AG10803 (cell line): ENCODE measurements around the gene TECPR2.
"Not testable (repeated sequence)": the region's sequence is repeated elsewhere in the genome, so short reads cannot be mapped to it uniquely, and the experiment has no call there.

Experiments used
- DNase-seq: peaks from one replicate; pipeline ENCODE4 v3.0.0; 2010; ENCODE audit warnings: low read depth
- H3K4me3 ChIP-seq: 2 replicates; pipeline ENCODE4 v1.5.1; 2011; ENCODE audit warnings: mild to moderate bottlenecking, low read length, control low read depth
- TF ChIP-seq, protein P1 (sequence below): conservative IDR thresholded peaks from 2 replicates; pipeline ENCODE4 v1.5.1; 2011; ENCODE audit warnings: mild to moderate bottlenecking, low read length, control low read depth, inconsistent platforms

TECPR2 gene

DNA sequence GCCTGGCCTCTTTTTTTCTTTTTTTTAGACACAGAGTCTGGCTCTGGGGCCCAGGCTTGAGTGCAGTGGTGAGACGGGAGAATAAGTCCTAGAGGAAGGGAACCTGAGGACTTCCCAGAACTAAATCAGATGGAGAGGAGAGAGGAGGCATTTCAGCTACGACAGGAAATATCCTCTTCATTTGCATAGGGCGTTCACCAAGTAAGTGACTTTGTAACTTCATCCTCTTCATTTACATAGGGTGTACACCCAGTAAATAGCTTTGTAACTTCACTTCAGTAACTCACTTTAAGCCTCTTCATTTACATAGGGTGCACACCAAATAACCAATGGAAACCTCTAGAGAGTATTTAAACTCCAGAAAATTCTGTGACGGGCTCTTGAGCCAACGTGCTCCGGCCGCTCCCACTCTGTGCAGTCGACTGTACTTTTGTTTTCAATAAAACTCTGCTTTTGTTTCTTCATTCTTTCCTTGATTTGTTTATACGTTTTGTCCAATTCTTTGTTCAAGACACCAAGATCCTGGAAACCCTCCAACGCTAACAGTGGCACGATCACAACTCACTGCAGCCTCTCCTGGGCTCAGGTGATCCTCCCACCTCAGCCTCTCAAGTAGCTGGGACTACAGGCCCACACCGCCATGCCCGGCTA lies 168.2 kb downstream of the TECPR2 start:
- no peak overlapping the region for H3K4me3 ChIP-seq
- TF ChIP-seq, protein P1, sequence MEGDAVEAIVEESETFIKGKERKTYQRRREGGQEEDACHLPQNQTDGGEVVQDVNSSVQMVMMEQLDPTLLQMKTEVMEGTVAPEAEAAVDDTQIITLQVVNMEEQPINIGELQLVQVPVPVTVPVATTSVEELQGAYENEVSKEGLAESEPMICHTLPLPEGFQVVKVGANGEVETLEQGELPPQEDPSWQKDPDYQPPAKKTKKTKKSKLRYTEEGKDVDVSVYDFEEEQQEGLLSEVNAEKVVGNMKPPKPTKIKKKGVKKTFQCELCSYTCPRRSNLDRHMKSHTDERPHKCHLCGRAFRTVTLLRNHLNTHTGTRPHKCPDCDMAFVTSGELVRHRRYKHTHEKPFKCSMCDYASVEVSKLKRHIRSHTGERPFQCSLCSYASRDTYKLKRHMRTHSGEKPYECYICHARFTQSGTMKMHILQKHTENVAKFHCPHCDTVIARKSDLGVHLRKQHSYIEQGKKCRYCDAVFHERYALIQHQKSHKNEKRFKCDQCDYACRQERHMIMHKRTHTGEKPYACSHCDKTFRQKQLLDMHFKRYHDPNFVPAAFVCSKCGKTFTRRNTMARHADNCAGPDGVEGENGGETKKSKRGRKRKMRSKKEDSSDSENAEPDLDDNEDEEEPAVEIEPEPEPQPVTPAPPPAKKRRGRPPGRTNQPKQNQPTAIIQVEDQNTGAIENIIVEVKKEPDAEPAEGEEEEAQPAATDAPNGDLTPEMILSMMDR: no peak
- DNase-seq: no peak

DNA sequence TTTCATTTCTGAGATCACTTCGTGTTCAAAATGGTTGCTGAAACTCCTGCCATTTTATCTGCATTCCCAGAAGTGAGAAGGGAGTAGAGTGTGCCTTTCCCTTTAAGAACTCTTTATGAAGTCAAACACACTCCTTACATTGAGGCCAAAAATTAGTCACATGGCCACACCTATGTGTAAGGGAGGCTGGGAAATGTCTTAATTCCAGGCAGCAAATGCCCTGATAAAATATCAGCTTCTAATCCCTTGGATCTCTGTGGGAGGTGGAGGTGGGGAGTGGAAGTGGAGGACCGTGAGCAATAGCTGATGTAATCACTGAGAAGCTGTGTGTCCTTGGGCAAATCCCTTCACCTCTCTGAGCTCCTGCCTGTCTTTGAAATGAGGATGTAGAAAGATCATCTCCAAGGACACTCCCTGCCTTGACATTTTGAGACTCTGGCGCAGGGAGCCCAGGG lies 169.5 kb downstream of the TECPR2 start:
- TF ChIP-seq, protein P1: no peak
- no peak for DNase-seq
- H3K4me3 ChIP-seq: no peak overlapping the region

DNA sequence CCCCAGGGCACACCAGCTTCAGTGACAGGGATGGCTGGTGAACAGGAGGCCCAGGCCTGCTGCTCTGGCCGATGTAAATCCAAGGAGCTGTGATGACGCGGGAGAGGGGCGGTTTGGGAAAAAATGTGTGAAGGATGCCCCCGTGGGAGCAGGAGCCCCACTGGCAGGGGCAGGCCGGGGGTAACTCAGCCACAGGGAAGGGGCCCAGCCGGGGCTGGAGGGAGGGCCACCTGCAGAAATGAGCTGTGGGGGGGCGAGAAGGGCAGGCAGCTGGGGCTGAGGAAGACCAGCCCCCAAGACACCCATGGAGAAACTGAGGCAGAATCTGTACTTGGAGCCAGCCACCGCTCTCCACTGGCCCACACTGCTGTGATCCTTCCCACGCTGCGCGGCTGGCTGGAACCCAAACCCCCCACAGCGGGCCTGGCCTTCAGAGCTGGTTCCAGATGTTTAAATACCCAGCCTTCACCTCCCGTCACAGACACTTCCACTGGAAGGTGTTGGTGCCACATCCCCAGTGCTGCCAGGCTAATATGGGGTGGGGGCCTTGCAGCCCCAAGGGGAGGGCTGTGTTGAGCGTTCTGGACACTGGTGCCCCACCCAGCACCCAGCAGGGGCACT lies 175.3 kb downstream of the TECPR2 start:
- no peak overlapping the region for H3K4me3 ChIP-seq
- DNase-seq: no peak
- TF ChIP-seq, protein P1: no peak

DNA sequence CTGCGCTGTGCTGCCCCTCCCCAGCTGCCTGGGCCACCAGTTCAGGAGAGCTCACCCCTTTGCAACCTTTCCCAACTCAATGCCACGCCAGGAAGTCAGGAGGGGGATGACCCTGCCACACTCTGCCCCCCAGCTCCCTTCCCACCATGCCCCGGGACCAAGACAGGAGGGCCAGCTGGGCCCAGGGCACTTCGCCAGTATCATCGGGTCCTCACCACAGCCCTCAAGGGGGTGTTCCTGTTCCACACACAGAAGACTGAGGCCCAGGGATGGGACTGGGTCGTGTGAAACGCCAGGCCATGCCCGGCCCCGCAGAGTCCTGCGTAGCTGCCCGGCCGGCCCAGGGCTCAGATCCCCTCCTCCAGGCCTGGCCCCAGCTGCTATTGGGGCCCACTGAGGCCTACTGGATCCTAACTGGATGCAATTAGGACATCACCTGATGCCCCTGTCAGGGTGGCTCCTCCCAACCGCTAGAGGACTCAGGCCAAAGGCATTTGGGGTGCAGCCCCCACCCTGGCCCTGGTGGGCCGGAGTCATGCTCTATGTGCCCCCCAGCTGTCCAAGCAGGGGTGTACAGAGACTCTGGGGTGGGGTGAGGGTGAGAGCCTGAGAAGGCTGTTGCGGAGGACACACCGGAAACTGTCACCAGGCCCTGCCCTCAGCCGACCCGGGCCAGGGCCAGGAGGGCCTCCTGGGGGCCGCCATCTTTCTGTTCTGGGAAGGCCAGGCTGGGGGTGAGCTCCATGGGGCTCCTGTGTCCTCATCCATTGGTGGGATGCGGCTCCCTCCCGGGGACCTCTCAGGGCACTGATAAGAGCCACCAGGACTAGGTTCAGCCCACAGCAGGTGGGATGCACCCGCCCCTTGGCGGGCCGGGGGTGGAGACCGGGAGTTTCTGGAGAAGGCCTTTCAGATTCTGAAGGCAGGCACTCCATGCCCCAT lies 176.1 kb downstream of the TECPR2 start:
- TF ChIP-seq, protein P1: no peak
- no peak for DNase-seq
- H3K4me3 ChIP-seq: no peak overlapping the region

DNA sequence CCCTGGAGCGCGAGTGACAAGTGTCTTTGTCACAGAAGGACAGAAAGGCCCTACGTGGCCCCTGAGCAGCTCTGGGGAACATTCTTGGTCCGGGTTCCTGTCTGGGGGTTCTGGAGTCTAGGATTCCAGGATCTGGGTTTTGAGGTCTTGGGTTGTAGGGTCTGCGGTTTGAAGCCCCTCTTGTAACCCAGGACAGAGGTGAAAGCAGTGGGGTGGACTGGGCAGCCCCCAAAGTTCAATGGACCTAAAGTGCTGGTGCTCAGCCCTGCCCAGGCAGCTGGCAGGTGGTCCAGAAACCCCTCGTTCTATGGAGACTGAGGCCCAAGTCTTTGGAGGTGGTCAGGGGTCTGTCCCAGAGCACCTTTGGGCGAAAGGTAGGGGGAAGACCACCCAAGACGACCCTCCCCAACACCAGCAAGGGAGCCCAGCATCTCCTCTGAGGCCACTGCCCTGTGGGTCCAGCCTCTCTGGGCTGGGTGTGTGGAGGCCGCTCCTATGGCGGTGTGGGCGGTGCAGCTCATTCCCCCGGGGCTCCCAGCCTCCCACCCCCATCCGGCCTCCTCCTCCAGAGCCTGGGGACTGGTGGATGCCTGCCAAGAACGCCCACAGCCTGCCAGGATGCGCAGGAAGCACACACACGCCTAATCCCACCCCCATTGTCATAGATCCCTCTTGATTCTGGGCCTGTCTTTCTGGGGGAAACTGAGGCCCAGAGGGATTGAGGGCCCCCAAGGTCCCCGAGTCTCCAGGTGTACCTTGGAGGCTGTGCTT lies 177.0 kb downstream of the TECPR2 start:
- no peak for DNase-seq
- no peak overlapping the region for H3K4me3 ChIP-seq
- TF ChIP-seq, protein P1: no peak

DNA sequence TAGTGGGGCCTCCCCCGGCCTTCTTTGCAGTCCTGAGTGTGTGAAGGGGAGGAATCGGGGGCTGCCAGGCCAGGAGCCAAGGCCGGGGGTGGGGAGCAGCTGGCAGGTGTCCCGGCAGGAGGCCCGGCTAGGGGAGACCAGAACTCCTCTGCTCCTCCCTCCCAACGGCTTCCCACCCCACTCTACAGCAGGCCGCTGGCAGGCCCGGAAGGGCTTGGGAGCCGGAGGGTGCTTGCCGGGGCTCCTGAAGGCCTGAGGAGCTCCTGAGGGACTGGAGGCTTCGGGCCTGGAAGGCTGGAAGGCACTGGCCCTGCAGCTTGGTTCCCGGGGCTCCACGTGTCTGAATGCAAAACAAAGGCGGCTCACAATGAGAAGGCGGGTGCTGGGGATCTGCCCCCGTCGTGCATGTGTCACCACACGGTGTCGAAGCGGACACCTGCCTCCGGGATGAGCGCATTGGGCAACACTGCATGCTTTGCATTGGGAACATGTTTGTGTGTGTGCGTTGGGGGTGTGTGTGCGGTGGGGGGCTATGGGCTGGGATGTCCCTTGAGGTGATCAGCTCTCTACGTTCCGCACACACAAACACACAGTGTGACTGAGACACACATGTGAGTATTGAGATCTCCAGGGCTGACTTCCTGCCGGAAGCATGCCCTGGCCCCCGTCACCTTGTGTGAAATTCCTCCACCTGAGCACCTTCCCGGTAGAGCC lies 177.7 kb downstream of the TECPR2 start:
- H3K4me3 ChIP-seq: no peak overlapping the region
- no peak for DNase-seq
- TF ChIP-seq, protein P1: no peak

DNA sequence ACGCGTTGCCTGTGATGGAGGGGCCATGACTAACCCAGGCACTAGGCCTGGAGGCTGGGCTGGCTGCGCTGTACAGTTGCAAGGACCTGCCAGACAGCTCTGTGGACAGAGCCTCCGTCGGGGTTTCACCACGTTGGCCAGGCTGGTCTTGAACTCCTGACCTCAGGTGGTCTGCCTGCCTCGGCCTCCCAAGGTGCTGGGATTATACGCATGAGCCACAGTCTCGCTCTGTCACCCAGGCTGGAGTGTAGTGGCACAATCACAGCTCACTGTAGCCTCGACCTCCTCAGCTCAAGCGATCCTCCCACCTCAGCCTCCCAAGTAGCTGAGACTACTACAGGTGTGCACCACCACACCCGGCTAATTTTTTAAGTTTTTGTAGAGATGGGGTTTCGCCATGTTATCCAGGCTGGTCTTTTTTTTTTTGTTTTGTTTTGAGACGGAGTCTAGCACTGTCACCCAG lies 178.3 kb downstream of the TECPR2 start:
- not testable (repeated sequence) for DNase-seq, H3K4me3 ChIP-seq
